ENCODE results near the gene SAMM50. TPM values are rescaled to one million over a fixed set of nuclear protein-coding genes. Genes with fewer than 3 reads are reported as not detected.

Gene SAMM50
- total and polyA plus RNA-seq, 2 donors (not counting 3 experiments of a cell fraction or from before 2014, with no cell fraction given) = 42.9 to 56.2 TPM

DNA sequence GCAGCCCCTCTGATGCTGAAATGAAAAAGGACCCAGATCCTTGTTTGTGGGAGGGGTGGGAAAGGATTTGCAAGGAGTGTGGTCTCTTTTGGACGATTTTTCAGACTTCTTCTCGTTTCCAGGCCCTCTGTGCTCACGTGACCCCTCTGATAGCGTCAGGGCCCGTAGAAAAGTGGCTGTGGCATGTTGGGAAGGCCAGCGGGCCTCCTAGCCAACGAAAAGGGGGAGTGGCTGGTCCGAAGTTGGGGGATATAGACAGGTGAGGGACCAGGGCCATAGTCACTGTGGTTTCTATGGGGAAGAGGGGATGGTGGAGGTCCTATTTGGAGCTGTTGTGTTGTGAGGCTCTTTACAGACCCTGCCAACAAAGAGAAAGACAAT is 75.5 kb downstream of the SAMM50 start:
- no peaks in the 10 kb centered on the region for H3K9me1 ChIP-seq (replicated peaks; ENCODE audit: control insufficient read depth, extremely low read depth, insufficient read depth, low read length)
- no peak for FAIRE-seq
- ChIA-PET CTCF (interaction anchor here (0.7 to 2.5 kb wide), 5 partner anchors 16 to 55 kb away, joined by 3 to 9 read pairs (median 4); no protein-coding TSS in a partner anchor), POLR2A (no interaction called here)
- intact Hi-C loops (cut with micrococcal nuclease) (no loop called here), dilution Hi-C loops (cut with MboI; ENCODE audit: extremely low pct_ligation_motif_present, low sequenced_read_pairs) (no loop called here)
- no peaks in the 10 kb centered on the region for H4K20me1 ChIP-seq (replicated peaks; ENCODE audit: control insufficient read depth, extremely low read depth, insufficient read depth, low read length)
- TF ChIP-seq, protein P1, sequence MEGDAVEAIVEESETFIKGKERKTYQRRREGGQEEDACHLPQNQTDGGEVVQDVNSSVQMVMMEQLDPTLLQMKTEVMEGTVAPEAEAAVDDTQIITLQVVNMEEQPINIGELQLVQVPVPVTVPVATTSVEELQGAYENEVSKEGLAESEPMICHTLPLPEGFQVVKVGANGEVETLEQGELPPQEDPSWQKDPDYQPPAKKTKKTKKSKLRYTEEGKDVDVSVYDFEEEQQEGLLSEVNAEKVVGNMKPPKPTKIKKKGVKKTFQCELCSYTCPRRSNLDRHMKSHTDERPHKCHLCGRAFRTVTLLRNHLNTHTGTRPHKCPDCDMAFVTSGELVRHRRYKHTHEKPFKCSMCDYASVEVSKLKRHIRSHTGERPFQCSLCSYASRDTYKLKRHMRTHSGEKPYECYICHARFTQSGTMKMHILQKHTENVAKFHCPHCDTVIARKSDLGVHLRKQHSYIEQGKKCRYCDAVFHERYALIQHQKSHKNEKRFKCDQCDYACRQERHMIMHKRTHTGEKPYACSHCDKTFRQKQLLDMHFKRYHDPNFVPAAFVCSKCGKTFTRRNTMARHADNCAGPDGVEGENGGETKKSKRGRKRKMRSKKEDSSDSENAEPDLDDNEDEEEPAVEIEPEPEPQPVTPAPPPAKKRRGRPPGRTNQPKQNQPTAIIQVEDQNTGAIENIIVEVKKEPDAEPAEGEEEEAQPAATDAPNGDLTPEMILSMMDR (IDR thresholded peaks at IDR 0.05; ENCODE audit: extremely low read depth in 1 of 2, insufficient read depth in 1 of 2, low read depth in 1 of 2, low read length in 2 of 2) = no peak
- H3K4me2 ChIP-seq (ENCODE audit: insufficient read depth, low read length) = peak overlapping the region; percentile 74
- H3K27ac ChIP-seq (ENCODE audit: insufficient read depth, low read depth, low read length) = peak overlapping the region; percentile 97
- H2AFZ ChIP-seq (ENCODE audit: low read depth, low read length) = peak overlapping the region; percentile 13
- peaks cover 48% of the 10 kb centered on the region for H3K4me1 ChIP-seq (ENCODE audit: control insufficient read depth, extremely low read depth, insufficient read depth, low read length)
- peak overlapping the region; percentile 78 for H3K9ac ChIP-seq (replicated peaks; ENCODE audit: extremely low read depth, insufficient read depth, low read length)
- peaks cover 0 to 4% of the 10 kb centered on the region in 2 experiments for H3K36me3 ChIP-seq (ENCODE audit: control insufficient read depth in 2 of 2, extremely low read depth in 1 of 2, insufficient read depth in 2 of 2, low read length in 2 of 2)
- BruUV-seq (replicated peaks) = TSS peak; percentile 50
- peak overlapping the region in 1 of 3 experiments; percentile 16 for H3K4me3 ChIP-seq (replicated peaks in 1 of 3; ENCODE audit: insufficient read depth in 1 of 3, low read depth in 1 of 3, low read length in 3 of 3)
- DNase-seq (ENCODE audit: low read depth, low spot score) = no peak
- no peaks in the 10 kb centered on the region for H3K27me3 ChIP-seq (ENCODE audit: control insufficient read depth in 2 of 2, insufficient read depth in 2 of 2, low read length in 2 of 2)
- H3K79me2 ChIP-seq (ENCODE audit: control insufficient read depth, insufficient read depth, low read length) = peaks cover 79% of the 10 kb centered on the region
- H3K9me3 ChIP-seq (replicated peaks; ENCODE audit: control insufficient read depth, insufficient read depth, low read length) = no peaks in the 10 kb centered on the region

DNA sequence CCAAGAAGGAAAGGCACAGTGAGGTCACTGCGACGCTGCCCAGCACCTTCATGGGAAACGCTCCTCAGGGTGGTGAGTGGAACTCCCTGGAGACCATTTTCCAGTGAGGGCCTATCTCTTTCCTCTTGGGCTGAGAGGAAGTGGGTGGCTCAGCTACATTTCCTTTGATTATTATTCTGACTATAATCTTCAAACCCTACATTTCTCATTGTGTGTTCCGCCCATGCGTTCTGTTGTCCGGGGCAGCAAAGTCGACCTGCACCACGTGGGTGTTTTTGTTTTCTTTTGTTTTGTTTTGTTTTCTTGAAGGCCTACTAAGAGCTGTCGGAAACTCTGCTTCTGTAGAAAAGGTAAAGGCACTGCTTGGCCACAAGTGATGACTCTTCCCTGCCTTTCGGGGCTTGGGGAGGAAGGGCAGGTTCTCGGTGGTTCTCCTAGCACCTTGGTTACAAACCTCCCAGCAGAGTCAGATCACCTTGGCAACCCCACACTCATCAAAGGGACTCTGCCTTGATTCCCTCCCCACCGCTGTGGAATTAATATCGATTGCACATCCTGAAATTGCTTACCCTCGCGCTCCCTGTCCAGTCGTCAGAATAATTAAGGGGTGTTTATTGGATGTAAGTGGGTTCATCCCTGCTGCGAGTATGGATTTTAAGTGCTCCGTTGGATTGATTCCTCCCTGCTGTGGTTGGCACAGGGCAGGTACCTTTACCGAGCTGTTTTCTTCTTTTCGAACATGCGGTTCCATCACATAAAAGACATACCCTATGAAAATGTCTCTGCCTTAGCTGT is 76.1 kb downstream of the SAMM50 start:
- H3K4me3 ChIP-seq (replicated peaks in 1 of 3; ENCODE audit: insufficient read depth in 1 of 3, low read depth in 1 of 3, low read length in 3 of 3) = peak overlapping the region in 1 of 3 experiments; percentile 16
- no peaks in the 10 kb centered on the region for H4K20me1 ChIP-seq (replicated peaks; ENCODE audit: control insufficient read depth, extremely low read depth, insufficient read depth, low read length)
- H3K9ac ChIP-seq (replicated peaks; ENCODE audit: extremely low read depth, insufficient read depth, low read length) = peak overlapping the region; percentile 78
- peak; percentile 87 for DNase-seq (ENCODE audit: low read depth, low spot score)
- peak overlapping the region; percentile 13 for H2AFZ ChIP-seq (ENCODE audit: low read depth, low read length)
- FAIRE-seq = peak; percentile 94
- peaks cover 0 to 4% of the 10 kb centered on the region in 2 experiments for H3K36me3 ChIP-seq (ENCODE audit: control insufficient read depth in 2 of 2, extremely low read depth in 1 of 2, insufficient read depth in 2 of 2, low read length in 2 of 2)
- ChIA-PET CTCF (interaction anchor here (0.7 to 2.5 kb wide), 6 partner anchors 17 to 55 kb away, joined by 3 to 9 read pairs (median 4); no protein-coding TSS in a partner anchor), POLR2A (no interaction called here)
- intact Hi-C loops (cut with micrococcal nuclease) = no loop called here
- peak overlapping the region; percentile 74 for H3K4me2 ChIP-seq (ENCODE audit: insufficient read depth, low read length)
- TF ChIP-seq POLR2A (IDR thresholded peaks at IDR 0.05; ENCODE audit: low read depth, low read length) = peak; percentile 68
- no peak for TF ChIP-seq JUN (IDR thresholded peaks at IDR 0.05; ENCODE audit: borderline replicate concordance, insufficient read depth, insufficient read length, low read depth)
- peak; percentile 38 for TF ChIP-seq POLR2AphosphoS5 (IDR thresholded peaks at IDR 0.05; ENCODE audit: insufficient read depth, low read depth, low read length)
- TF ChIP-seq, protein P1 (IDR thresholded peaks at IDR 0.05; ENCODE audit: extremely low read depth in 1 of 2, insufficient read depth in 1 of 2, low read depth in 1 of 2, low read length in 2 of 2) = no peak
- peak; percentile 59 for TF ChIP-seq GATA2 (IDR thresholded peaks at IDR 0.05; ENCODE audit: insufficient read depth, insufficient read length, low read depth, low read length)
- TF ChIP-seq EZH2 (IDR thresholded peaks at IDR 0.05; ENCODE audit: borderline replicate concordance, low read depth, low read length, severe bottlenecking) = no peak
- peak; percentile 20 for TF ChIP-seq FOS (IDR thresholded peaks at IDR 0.05; ENCODE audit: borderline replicate concordance, insufficient read depth, low read length)
- TF ChIP-seq, protein P2, sequence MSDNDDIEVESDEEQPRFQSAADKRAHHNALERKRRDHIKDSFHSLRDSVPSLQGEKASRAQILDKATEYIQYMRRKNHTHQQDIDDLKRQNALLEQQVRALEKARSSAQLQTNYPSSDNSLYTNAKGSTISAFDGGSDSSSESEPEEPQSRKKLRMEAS (IDR thresholded peaks at IDR 0.05; ENCODE audit: insufficient read depth, insufficient read length) = peak; percentile 87
- no peak for TF ChIP-seq MYC (IDR thresholded peaks at IDR 0.05; ENCODE audit: low read depth, low read length)
- peak overlapping the region; percentile 97 for H3K27ac ChIP-seq (ENCODE audit: insufficient read depth, low read depth, low read length)
- H3K27me3 ChIP-seq (ENCODE audit: control insufficient read depth in 2 of 2, insufficient read depth in 2 of 2, low read length in 2 of 2) = no peaks in the 10 kb centered on the region
- H3K9me3 ChIP-seq (replicated peaks; ENCODE audit: control insufficient read depth, insufficient read depth, low read length) = no peaks in the 10 kb centered on the region
- peaks cover 42% of the 10 kb centered on the region for H3K4me1 ChIP-seq (ENCODE audit: control insufficient read depth, extremely low read depth, insufficient read depth, low read length)
- no peaks in the 10 kb centered on the region for H3K9me1 ChIP-seq (replicated peaks; ENCODE audit: control insufficient read depth, extremely low read depth, insufficient read depth, low read length)
- peaks cover 83% of the 10 kb centered on the region for H3K79me2 ChIP-seq (ENCODE audit: control insufficient read depth, insufficient read depth, low read length)
- dilution Hi-C loops (cut with MboI; ENCODE audit: extremely low pct_ligation_motif_present, low sequenced_read_pairs) = no loop called here
- BruUV-seq (replicated peaks) = TSS peak; percentile 1

All from endothelial cell of umbilical vein (primary cell).